Hematopoietic multipotent progenitor cell treated with erythropoietin and hydrocortisone succinate and interleukin-3 and kit ligand, for 8 days (in vitro differentiated cells): ENCODE data around the gene SF3B3.

ENCODE experiments used
- DNase-seq: peaks from one replicate; pipeline ENCODE4 v3.0.0-alpha.2; 2015

Gene SF3B3

GRCh38 chr16:70523743-70524398 lies at the start of gene SF3B3:
Gene SF3B3 (plus strand): TSS chr16:70523816. CDS start chr16:70526657, 2,841 bp downstream.
- DNase-seq = no peak

GRCh38 chr16:70474320-70475053 lies 49.1 kb upstream of the SF3B3 start:
- no peak for DNase-seq

GRCh38 chr16:70475054-70475871 lies 48.4 kb upstream of the SF3B3 start:
- no peak for DNase-seq

- DNase-seq = no peak
Observed at GRCh38 chr16:70476272-70477020, 47.2 kb upstream of the SF3B3 start.

GRCh38 chr16:70478169-70478568 lies 45.4 kb upstream of the SF3B3 start:
- no peak for DNase-seq

- no peak for DNase-seq
Observed at GRCh38 chr16:70478912-70479341, 44.7 kb upstream of the SF3B3 start.

- DNase-seq = peak; percentile 30
Observed at GRCh38 chr16:70480127-70481105, 43.2 kb upstream of the SF3B3 start.

- no peak for DNase-seq
Observed at GRCh38 chr16:70481929-70482536, 41.6 kb upstream of the SF3B3 start.

- DNase-seq = no peak
Observed at GRCh38 chr16:70482624-70483023, 41.0 kb upstream of the SF3B3 start.

GRCh38 chr16:70483426-70483825 lies 40.2 kb upstream of the SF3B3 start:
- no peak for DNase-seq

- DNase-seq = no peak
Observed at GRCh38 chr16:70484867-70485266, 38.7 kb upstream of the SF3B3 start.

- DNase-seq = no peak
Observed at GRCh38 chr16:70490261-70490660, 33.4 kb upstream of the SF3B3 start.

GRCh38 chr16:70493802-70494201 lies 29.8 kb upstream of the SF3B3 start:
- no peak for DNase-seq

GRCh38 chr16:70494202-70494770 lies 29.3 kb upstream of the SF3B3 start:
- DNase-seq = no peak

GRCh38 chr16:70494777-70495176 lies 28.8 kb upstream of the SF3B3 start:
- DNase-seq = no peak

GRCh38 chr16:70495425-70496182 lies 28.0 kb upstream of the SF3B3 start:
- no peak for DNase-seq

- no peak for DNase-seq
Observed at GRCh38 chr16:70496513-70496912, 27.1 kb upstream of the SF3B3 start.

GRCh38 chr16:70508752-70509151 lies 14.9 kb upstream of the SF3B3 start:
- DNase-seq = peak; percentile 64

- no peak for DNase-seq
Observed at GRCh38 chr16:70510216-70510615, 13.4 kb upstream of the SF3B3 start.

- DNase-seq = no peak
Observed at GRCh38 chr16:70511833-70512232, 11.8 kb upstream of the SF3B3 start.
